ENCODE measurements around the gene C19orf44.

C19orf44 gene

GRCh38 chr19:16562608-16563025, 66.4 kb downstream of the C19orf44 start:
- Histone ChIP-seq H3K27me3 (ENCODE audit: control insufficient read depth in 1 of 2, insufficient read depth in 1 of 2, low read length in 2 of 2) (no peaks in the 10 kb centered on the region), H4K8ac (ENCODE audit: low read length) (no peak overlapping the region), H2BK5ac (ENCODE audit: low read depth, low read length, poor library complexity, severe bottlenecking) (no peak overlapping the region), H3K9me3 (ENCODE audit: control insufficient read depth, low read length) (no peaks in the 10 kb centered on the region), H3K4ac (ENCODE audit: low read depth in 1 of 2, low read length in 2 of 2) (no peak overlapping the region), H2AK5ac (ENCODE audit: low read length, severe bottlenecking) (no peak overlapping the region), H2BK120ac (ENCODE audit: low read depth, low read length) (no peak overlapping the region), H3K23ac (ENCODE audit: low read length in 2 of 2) (no peak overlapping the region), H2BK12ac (ENCODE audit: low read length in 2 of 2) (no peak overlapping the region), H3K27ac (ENCODE audit: low read length, poor library complexity, severe bottlenecking) (no peak overlapping the region), H3K4me1 (ENCODE audit: control insufficient read depth, insufficient read depth, low read depth, low read length) (no peaks in the 10 kb centered on the region), H3K79me1 (replicated peaks; ENCODE audit: low read length, poor library complexity, severe bottlenecking) (peaks cover 35% of the 10 kb centered on the region), H3K4me2 (ENCODE audit: low read length, poor library complexity, severe bottlenecking) (no peak overlapping the region), H2BK15ac (ENCODE audit: low read depth, poor library complexity, severe bottlenecking) (no peak overlapping the region), H4K91ac (ENCODE audit: low read length) (no peak overlapping the region), H3K18ac (ENCODE audit: low read depth in 1 of 2, low read length in 2 of 2) (no peak overlapping the region), H3K14ac (ENCODE audit: low read length in 2 of 2) (no peak overlapping the region), H3K9ac (ENCODE audit: low read length) (no peak overlapping the region), H3K36me3 (ENCODE audit: control insufficient read depth in 1 of 2, insufficient read depth in 2 of 2, low read depth in 1 of 2, low read length in 2 of 2) (peaks cover 68 to 76% of the 10 kb centered on the region in 2 experiments), H2AFZ (ENCODE audit: low read depth, low read length) (no peak overlapping the region), H3K4me3 (ENCODE audit: insufficient read depth in 1 of 2, low read depth in 1 of 2, low read length in 2 of 2) (no peak overlapping the region)
- 98% methylated on average over 6 of the region's 6 CpGs for WGBS
- no peak for DNase-seq

GRCh38 chr19:16564842-16565241, 68.6 kb downstream of the C19orf44 start:
- H2BK5ac ChIP-seq (ENCODE audit: low read depth, low read length, poor library complexity, severe bottlenecking) = no peak overlapping the region
- H3K9ac ChIP-seq (ENCODE audit: low read length) = no peak overlapping the region
- H2BK15ac ChIP-seq (ENCODE audit: low read depth, poor library complexity, severe bottlenecking) = no peak overlapping the region
- H3K79me1 ChIP-seq (replicated peaks; ENCODE audit: low read length, poor library complexity, severe bottlenecking) = peaks cover 40% of the 10 kb centered on the region
- H3K36me3 ChIP-seq (ENCODE audit: control insufficient read depth in 1 of 2, insufficient read depth in 2 of 2, low read depth in 1 of 2, low read length in 2 of 2) = peaks cover 76 to 82% of the 10 kb centered on the region in 2 experiments
- H3K4me2 ChIP-seq (ENCODE audit: low read length, poor library complexity, severe bottlenecking) = no peak overlapping the region
- no peaks in the 10 kb centered on the region for H3K27me3 ChIP-seq (ENCODE audit: control insufficient read depth in 1 of 2, insufficient read depth in 1 of 2, low read length in 2 of 2)
- no peak overlapping the region for H3K14ac ChIP-seq (ENCODE audit: low read length in 2 of 2)
- H3K23ac ChIP-seq (ENCODE audit: low read length in 2 of 2) = no peak overlapping the region
- H4K91ac ChIP-seq (ENCODE audit: low read length) = no peak overlapping the region
- H3K18ac ChIP-seq (ENCODE audit: low read depth in 1 of 2, low read length in 2 of 2) = no peak overlapping the region
- WGBS = 90% methylated on average over 7 of the region's 7 CpGs
- no peak overlapping the region for H2AFZ ChIP-seq (ENCODE audit: low read depth, low read length)
- no peak for DNase-seq
- H2BK120ac ChIP-seq (ENCODE audit: low read depth, low read length) = no peak overlapping the region
- H3K4me1 ChIP-seq (ENCODE audit: control insufficient read depth, insufficient read depth, low read depth, low read length) = peaks cover 10% of the 10 kb centered on the region
- H4K8ac ChIP-seq (ENCODE audit: low read length) = no peak overlapping the region
- no peak overlapping the region for H3K27ac ChIP-seq (ENCODE audit: low read length, poor library complexity, severe bottlenecking)
- no peak overlapping the region for H3K4ac ChIP-seq (ENCODE audit: low read depth in 1 of 2, low read length in 2 of 2)
- no peak overlapping the region for H3K4me3 ChIP-seq (ENCODE audit: insufficient read depth in 1 of 2, low read depth in 1 of 2, low read length in 2 of 2)
- H2AK5ac ChIP-seq (ENCODE audit: low read length, severe bottlenecking) = no peak overlapping the region
- H2BK12ac ChIP-seq (ENCODE audit: low read length in 2 of 2) = no peak overlapping the region
- no peaks in the 10 kb centered on the region for H3K9me3 ChIP-seq (ENCODE audit: control insufficient read depth, low read length)

GRCh38 chr19:16566161-16566560, 70.0 kb downstream of the C19orf44 start:
- Histone ChIP-seq H3K27me3 (ENCODE audit: control insufficient read depth in 1 of 2, insufficient read depth in 1 of 2, low read length in 2 of 2) (no peaks in the 10 kb centered on the region), H3K23ac (ENCODE audit: low read length in 2 of 2) (no peak overlapping the region), H3K36me3 (ENCODE audit: control insufficient read depth in 1 of 2, insufficient read depth in 2 of 2, low read depth in 1 of 2, low read length in 2 of 2) (peaks cover 71 to 82% of the 10 kb centered on the region in 2 experiments), H3K4ac (ENCODE audit: low read depth in 1 of 2, low read length in 2 of 2) (no peak overlapping the region), H3K9me3 (ENCODE audit: control insufficient read depth, low read length) (no peaks in the 10 kb centered on the region), H3K18ac (ENCODE audit: low read depth in 1 of 2, low read length in 2 of 2) (no peak overlapping the region), H2BK15ac (ENCODE audit: low read depth, poor library complexity, severe bottlenecking) (no peak overlapping the region), H2BK120ac (ENCODE audit: low read depth, low read length) (no peak overlapping the region), H4K91ac (ENCODE audit: low read length) (no peak overlapping the region), H3K9ac (ENCODE audit: low read length) (no peak overlapping the region), H3K79me1 (replicated peaks; ENCODE audit: low read length, poor library complexity, severe bottlenecking) (peaks cover 40% of the 10 kb centered on the region), H2BK12ac (ENCODE audit: low read length in 2 of 2) (no peak overlapping the region), H2AK5ac (ENCODE audit: low read length, severe bottlenecking) (no peak overlapping the region), H2AFZ (ENCODE audit: low read depth, low read length) (no peak overlapping the region), H2BK5ac (ENCODE audit: low read depth, low read length, poor library complexity, severe bottlenecking) (no peak overlapping the region), H3K4me3 (ENCODE audit: insufficient read depth in 1 of 2, low read depth in 1 of 2, low read length in 2 of 2) (no peak overlapping the region), H3K4me1 (ENCODE audit: control insufficient read depth, insufficient read depth, low read depth, low read length) (peaks cover 18% of the 10 kb centered on the region), H3K27ac (ENCODE audit: low read length, poor library complexity, severe bottlenecking) (no peak overlapping the region), H3K14ac (ENCODE audit: low read length in 2 of 2) (no peak overlapping the region), H3K4me2 (ENCODE audit: low read length, poor library complexity, severe bottlenecking) (no peak overlapping the region), H4K8ac (ENCODE audit: low read length) (no peak overlapping the region)
- WGBS = 99% methylated on average over 10 of the region's 10 CpGs
- no peak for DNase-seq

- no peak overlapping the region for H3K14ac ChIP-seq (ENCODE audit: low read length in 2 of 2)
- H3K4me2 ChIP-seq (ENCODE audit: low read length, poor library complexity, severe bottlenecking) = no peak overlapping the region
- no peaks in the 10 kb centered on the region for H3K9me3 ChIP-seq (ENCODE audit: control insufficient read depth, low read length)
- WGBS = 93% methylated on average over 3 of the region's 5 CpGs
- H2BK120ac ChIP-seq (ENCODE audit: low read depth, low read length) = no peak overlapping the region
- no peak overlapping the region for H2AFZ ChIP-seq (ENCODE audit: low read depth, low read length)
- no peak overlapping the region for H3K4ac ChIP-seq (ENCODE audit: low read depth in 1 of 2, low read length in 2 of 2)
- no peak overlapping the region for H2BK12ac ChIP-seq (ENCODE audit: low read length in 2 of 2)
- H4K91ac ChIP-seq (ENCODE audit: low read length) = no peak overlapping the region
- peaks cover 21% of the 10 kb centered on the region for H3K4me1 ChIP-seq (ENCODE audit: control insufficient read depth, insufficient read depth, low read depth, low read length)
- no peak overlapping the region for H2AK5ac ChIP-seq (ENCODE audit: low read length, severe bottlenecking)
- no peak overlapping the region for H3K9ac ChIP-seq (ENCODE audit: low read length)
- no peak overlapping the region for H2BK15ac ChIP-seq (ENCODE audit: low read depth, poor library complexity, severe bottlenecking)
- DNase-seq = no peak
- peaks cover 42% of the 10 kb centered on the region for H3K79me1 ChIP-seq (replicated peaks; ENCODE audit: low read length, poor library complexity, severe bottlenecking)
- H3K27me3 ChIP-seq (ENCODE audit: control insufficient read depth in 1 of 2, insufficient read depth in 1 of 2, low read length in 2 of 2) = no peaks in the 10 kb centered on the region
- peaks cover 66 to 77% of the 10 kb centered on the region in 2 experiments for H3K36me3 ChIP-seq (ENCODE audit: control insufficient read depth in 1 of 2, insufficient read depth in 2 of 2, low read depth in 1 of 2, low read length in 2 of 2)
- H3K23ac ChIP-seq (ENCODE audit: low read length in 2 of 2) = no peak overlapping the region
- no peak overlapping the region for H3K27ac ChIP-seq (ENCODE audit: low read length, poor library complexity, severe bottlenecking)
- no peak overlapping the region for H2BK5ac ChIP-seq (ENCODE audit: low read depth, low read length, poor library complexity, severe bottlenecking)
- H4K8ac ChIP-seq (ENCODE audit: low read length) = no peak overlapping the region
- H3K18ac ChIP-seq (ENCODE audit: low read depth in 1 of 2, low read length in 2 of 2) = no peak overlapping the region
- no peak overlapping the region for H3K4me3 ChIP-seq (ENCODE audit: insufficient read depth in 1 of 2, low read depth in 1 of 2, low read length in 2 of 2)
Measured at GRCh38 chr19:16566702-16567101, 70.5 kb downstream of the C19orf44 start.
